ENCODE measurements around the gene RASD1.

RASD1 gene

GRCh38 chr17:17496189-17497064 lies at the start of gene RASD1:
Gene RASD1 (minus strand): TSS chr17:17496395. CDS start chr17:17496181, 214 bp downstream.
- in situ Hi-C loops (cut with HindIII; ENCODE audit: low sequenced_read_pairs): no loop called here

- in situ Hi-C loops (cut with HindIII; ENCODE audit: low sequenced_read_pairs): no loop called here
Measured at GRCh38 chr17:17545984-17546383, 49.8 kb upstream of the RASD1 start.

GRCh38 chr17:17545031-17545820 lies 49.0 kb upstream of the RASD1 start:
- in situ Hi-C loops (cut with HindIII; ENCODE audit: low sequenced_read_pairs): no loop called here

GRCh38 chr17:17542906-17543635 lies 46.9 kb upstream of the RASD1 start:
- in situ Hi-C loops (cut with HindIII; ENCODE audit: low sequenced_read_pairs): no loop called here

GRCh38 chr17:17541640-17542001 lies 45.4 kb upstream of the RASD1 start:
- in situ Hi-C loops (cut with HindIII; ENCODE audit: low sequenced_read_pairs): no loop called here

GRCh38 chr17:17540935-17541639 lies 44.9 kb upstream of the RASD1 start:
- in situ Hi-C loops (cut with HindIII; ENCODE audit: low sequenced_read_pairs): no loop called here

- in situ Hi-C loops (cut with HindIII; ENCODE audit: low sequenced_read_pairs): no loop called here
Measured at GRCh38 chr17:17540278-17540906, 44.2 kb upstream of the RASD1 start.

- in situ Hi-C loops (cut with HindIII; ENCODE audit: low sequenced_read_pairs): no loop called here
Measured at GRCh38 chr17:17539591-17539990, 43.4 kb upstream of the RASD1 start.

GRCh38 chr17:17538417-17539391 lies 42.5 kb upstream of the RASD1 start:
- in situ Hi-C loops (cut with HindIII; ENCODE audit: low sequenced_read_pairs): no loop called here

- in situ Hi-C loops (cut with HindIII; ENCODE audit: low sequenced_read_pairs): no loop called here
Measured at GRCh38 chr17:17537311-17538099, 41.3 kb upstream of the RASD1 start.

GRCh38 chr17:17536702-17537101 lies 40.5 kb upstream of the RASD1 start:
- in situ Hi-C loops (cut with HindIII; ENCODE audit: low sequenced_read_pairs): no loop called here

- in situ Hi-C loops (cut with HindIII; ENCODE audit: low sequenced_read_pairs): no loop called here
Measured at GRCh38 chr17:17535957-17536356, 39.8 kb upstream of the RASD1 start.

- in situ Hi-C loops (cut with HindIII; ENCODE audit: low sequenced_read_pairs): no loop called here
Measured at GRCh38 chr17:17533901-17534441, 37.8 kb upstream of the RASD1 start.

GRCh38 chr17:17532991-17533390 lies 36.8 kb upstream of the RASD1 start:
- in situ Hi-C loops (cut with HindIII; ENCODE audit: low sequenced_read_pairs): no loop called here

GRCh38 chr17:17531156-17531555 lies 35.0 kb upstream of the RASD1 start:
- in situ Hi-C loops (cut with HindIII; ENCODE audit: low sequenced_read_pairs): no loop called here

- in situ Hi-C loops (cut with HindIII; ENCODE audit: low sequenced_read_pairs): loop anchor here (10.0 kb wide), 1 partner anchor 56 kb away; no protein-coding TSS in a partner anchor
Measured at GRCh38 chr17:17528696-17529652, 32.8 kb upstream of the RASD1 start.

Data from DLD1 (cell line).